H9 (cell line): ENCODE data around the gene HOXD8. TPM values are rescaled to one million over a fixed set of nuclear protein-coding genes. Genes with fewer than 3 reads are reported as not detected.

Experiments
- DNase-seq: peaks from one replicate; pipeline ENCODE4 v3.0.0-alpha.2; 2017
- H2AFZ ChIP-seq: one replicate; pipeline ENCODE4 v1.6.1; 2013; ENCODE audit warnings: mild to moderate bottlenecking, low read length, control low read depth, moderate library complexity
- H2AK5ac ChIP-seq: 2 replicates; pipeline ENCODE4 v1.6.1; 2013; ENCODE audit warnings: low read length, control low read depth, mixed read lengths; ENCODE audit not compliant: insufficient read length
- H2BK120ac ChIP-seq: one replicate; pipeline ENCODE4 v1.6.1; 2013; ENCODE audit warnings: low read depth, mild to moderate bottlenecking, low read length, control low read depth, inconsistent platforms; ENCODE audit not compliant: poor library complexity, severe bottlenecking
- H2BK12ac ChIP-seq: 2 replicates; pipeline ENCODE4 v1.6.1; 2013; ENCODE audit warnings: low read length, control low read depth, mixed read lengths, low read depth; ENCODE audit not compliant: insufficient read length
- H2BK15ac ChIP-seq: 2 replicates; pipeline ENCODE4 v1.6.1; 2013; ENCODE audit warnings: low read depth, low read length, control low read depth
- H2BK20ac ChIP-seq: one replicate; pipeline ENCODE4 v1.6.1; 2013; ENCODE audit warnings: low read depth, mild to moderate bottlenecking, low read length, control low read depth, inconsistent platforms; ENCODE audit not compliant: poor library complexity, severe bottlenecking
- H2BK5ac ChIP-seq: 2 replicates; pipeline ENCODE4 v1.6.1; 2013; ENCODE audit warnings: low read length, control low read depth, mixed read lengths; ENCODE audit not compliant: insufficient read length
- H3K14ac ChIP-seq: 2 replicates; pipeline ENCODE4 v1.6.1; 2013; ENCODE audit warnings: low read length, control low read depth; ENCODE audit not compliant: insufficient read depth
- H3K18ac ChIP-seq: 2 replicates; pipeline ENCODE4 v1.6.1; 2013; ENCODE audit warnings: low read depth, mild to moderate bottlenecking, mixed read lengths, low read length, control low read depth; ENCODE audit not compliant: insufficient read length
- H3K23ac ChIP-seq: 2 replicates; pipeline ENCODE4 v1.6.1; 2013; ENCODE audit warnings: low read length, control low read depth, mixed read lengths, low read depth; ENCODE audit not compliant: insufficient read length
- H3K23me2 ChIP-seq: 2 replicates; pipeline ENCODE4 v1.6.1; 2013; ENCODE audit warnings: low read depth, mild to moderate bottlenecking, mixed read lengths, low read length, control low read depth; ENCODE audit not compliant: insufficient read length, poor library complexity, severe bottlenecking
- H3K27ac ChIP-seq: 2 replicates; pipeline ENCODE4 v1.5.1; 2013; ENCODE audit warnings: low read length, control low read depth, mixed read lengths, low read depth; ENCODE audit not compliant: insufficient read length
- H3K27me3 ChIP-seq: 2 replicates; pipeline ENCODE4 v1.6.1; 2013; ENCODE audit warnings: low read length, control low read depth, inconsistent platforms; ENCODE audit not compliant: insufficient read depth
- H3K4ac ChIP-seq: 2 replicates; pipeline ENCODE4 v1.6.1; 2013; ENCODE audit warnings: low read depth, mild to moderate bottlenecking, control low read depth, inconsistent platforms, low read length, moderate library complexity
- H3K4me1 ChIP-seq: 2 replicates; pipeline ENCODE4 v1.6.1; 2013; ENCODE audit warnings: low read length, control low read depth, inconsistent platforms; ENCODE audit not compliant: insufficient read depth
- H3K4me2 ChIP-seq: 2 replicates; pipeline ENCODE4 v1.6.1; 2013; ENCODE audit warnings: low read length, control low read depth, mixed read lengths; ENCODE audit not compliant: insufficient read length, insufficient read depth
- H3K56ac ChIP-seq: 2 replicates; pipeline ENCODE4 v1.6.1; 2013; ENCODE audit warnings: low read depth, mild to moderate bottlenecking, mixed read lengths, low read length, control low read depth; ENCODE audit not compliant: insufficient read length
- H3K79me1 ChIP-seq: 2 replicates; pipeline ENCODE4 v1.6.1; 2013; ENCODE audit warnings: low read depth, mild to moderate bottlenecking, moderate library complexity, low read length, control low read depth, inconsistent platforms; ENCODE audit not compliant: insufficient read depth, poor library complexity, severe bottlenecking
- H3K79me2 ChIP-seq: 2 replicates; pipeline ENCODE4 v1.6.1; 2013; ENCODE audit warnings: low read length, control low read depth, inconsistent platforms; ENCODE audit not compliant: insufficient read depth
- H3K9ac ChIP-seq: 2 replicates; pipeline ENCODE4 v1.6.1; 2013; ENCODE audit warnings: low read length, control low read depth, mixed read lengths; ENCODE audit not compliant: insufficient read length; ENCODE audit errors: extremely low read depth
- H3K9me3 ChIP-seq: one replicate; pipeline ENCODE4 v1.6.1; 2013; ENCODE audit warnings: low read depth, low read length, inconsistent platforms; ENCODE audit not compliant: control insufficient read depth
- H3T11ph ChIP-seq: one replicate; pipeline ENCODE4 v1.6.1; 2013; ENCODE audit warnings: mild to moderate bottlenecking, low read length, control low read depth, inconsistent platforms
- H4K20me1 ChIP-seq: one replicate; pipeline ENCODE4 v1.6.1; 2013; ENCODE audit not compliant: control insufficient read depth, insufficient read length, insufficient read depth
- H4K5ac ChIP-seq: 2 replicates; pipeline ENCODE4 v1.6.1; 2013; ENCODE audit warnings: low read depth, mild to moderate bottlenecking, mixed read lengths, low read length, control low read depth; ENCODE audit not compliant: insufficient read length
- H4K8ac ChIP-seq: replicated peaks from 2 replicates; pipeline ENCODE4 v1.6.1; 2013; ENCODE audit warnings: low read length, control low read depth, mixed read lengths, low read depth; ENCODE audit not compliant: insufficient read length
- H4K91ac ChIP-seq: 2 replicates; pipeline ENCODE4 v1.6.1; 2013; ENCODE audit warnings: low read depth, mild to moderate bottlenecking, moderate library complexity, mixed read lengths, low read length, control low read depth; ENCODE audit not compliant: insufficient read length
- H3K27ac Mint-ChIP-seq, 3 experiments: 2 replicates in 2 of 3; 3 replicates in 1 of 3; pipeline ENCODE4 v1.8.0; 2020 to 2021; ENCODE audit warnings: mixed read lengths in 3 of 3, mild to moderate bottlenecking in 1 of 3, moderate library complexity in 1 of 3
- H3K27me3 Mint-ChIP-seq: 2 replicates; pipeline ENCODE4 v1.8.0; 2021; ENCODE audit warnings: low read depth, mild to moderate bottlenecking, moderate library complexity, mixed read lengths
- H3K36me3 Mint-ChIP-seq, 3 experiments: 2 replicates in 2 of 3; 3 replicates in 1 of 3; pipeline ENCODE4 v1.8.0; 2020 to 2021; ENCODE audit warnings: low read depth in 3 of 3, mixed read lengths in 3 of 3; ENCODE audit not compliant: insufficient read depth in 1 of 3
- H3K4me1 Mint-ChIP-seq, 2 experiments: 2 replicates each; pipeline ENCODE4 v1.8.0; 2020; ENCODE audit warnings: mixed read lengths in 2 of 2
- H3K4me3 Mint-ChIP-seq, 2 experiments: 2 replicates in 1 of 2; 3 replicates in 1 of 2; pipeline ENCODE4 v1.8.0; 2020 to 2021; ENCODE audit warnings: mild to moderate bottlenecking in 2 of 2, mixed read lengths in 2 of 2, moderate library complexity in 1 of 2
- H3K9me3 Mint-ChIP-seq, 2 experiments: 2 replicates in 1 of 2; 3 replicates in 1 of 2; pipeline ENCODE4 v1.8.0; 2020; ENCODE audit warnings: mild to moderate bottlenecking in 2 of 2, mixed read lengths in 2 of 2, moderate library complexity in 1 of 2
- WGBS: extraction: QIAGEN DNeasy Blood & Tissue Kit; methylation state at CpG from one replicate; pipeline ENCODE4 v1.1.7; 2013; ENCODE audit warnings: missing lambda C conversion rate, low lambda C conversion rate, mixed read lengths; ENCODE audit not compliant: insufficient read length; ENCODE audit errors: extremely low coverage; 5-methylcytosine and 5-hydroxymethylcytosine counted together
- total RNA-seq: library from RNA; stranded (reverse); gene quantifications from 2 replicates; pipeline ENCODE4 v1.2.1, GENCODE V29; 2021
- TF ChIP-seq, protein P1 (sequence below): fragments of 200-600 bp; sonication (generic); conservative IDR thresholded peaks from 3 replicates; pipeline ENCODE4 v1.8.0; 2021; ENCODE audit warnings: antibody characterized with exemption, mild to moderate bottlenecking

HOXD8 gene
- total RNA-seq, 1 experiment from 2014 or later: not detected

- Histone ChIP-seq H3K9ac (no peak overlapping the region), H2AK5ac (no peak overlapping the region), H3K14ac (no peak overlapping the region), H3K27me3 (peaks cover 96% of the 10 kb centered on the region), H2BK20ac (no peak overlapping the region), H4K5ac (no peak overlapping the region), H2BK15ac (no peak overlapping the region), H2BK12ac (no peak overlapping the region), H3K56ac (no peak overlapping the region), H4K91ac (no peak overlapping the region), H3K9me3 (no peaks in the 10 kb centered on the region), H3K4me1 (peaks cover 3% of the 10 kb centered on the region; the same call in 1 of the 2 replicates), H2AFZ (no peak overlapping the region), H3K18ac (no peak overlapping the region), H3K79me2 (no peaks in the 10 kb centered on the region), H3K27ac (no peak overlapping the region), H4K8ac (no peak overlapping the region), H4K20me1 (no peaks in the 10 kb centered on the region), H3K79me1 (no peaks in the 10 kb centered on the region), H3K4me2 (peak overlapping the region; percentile 33), H3K23ac (no peak overlapping the region), H2BK120ac (no peak overlapping the region), H3K4ac (no peak overlapping the region), H3T11ph (no peak overlapping the region), H3K23me2 (no peaks in the 10 kb centered on the region), H2BK5ac (no peak overlapping the region)
- TF ChIP-seq, protein P1, sequence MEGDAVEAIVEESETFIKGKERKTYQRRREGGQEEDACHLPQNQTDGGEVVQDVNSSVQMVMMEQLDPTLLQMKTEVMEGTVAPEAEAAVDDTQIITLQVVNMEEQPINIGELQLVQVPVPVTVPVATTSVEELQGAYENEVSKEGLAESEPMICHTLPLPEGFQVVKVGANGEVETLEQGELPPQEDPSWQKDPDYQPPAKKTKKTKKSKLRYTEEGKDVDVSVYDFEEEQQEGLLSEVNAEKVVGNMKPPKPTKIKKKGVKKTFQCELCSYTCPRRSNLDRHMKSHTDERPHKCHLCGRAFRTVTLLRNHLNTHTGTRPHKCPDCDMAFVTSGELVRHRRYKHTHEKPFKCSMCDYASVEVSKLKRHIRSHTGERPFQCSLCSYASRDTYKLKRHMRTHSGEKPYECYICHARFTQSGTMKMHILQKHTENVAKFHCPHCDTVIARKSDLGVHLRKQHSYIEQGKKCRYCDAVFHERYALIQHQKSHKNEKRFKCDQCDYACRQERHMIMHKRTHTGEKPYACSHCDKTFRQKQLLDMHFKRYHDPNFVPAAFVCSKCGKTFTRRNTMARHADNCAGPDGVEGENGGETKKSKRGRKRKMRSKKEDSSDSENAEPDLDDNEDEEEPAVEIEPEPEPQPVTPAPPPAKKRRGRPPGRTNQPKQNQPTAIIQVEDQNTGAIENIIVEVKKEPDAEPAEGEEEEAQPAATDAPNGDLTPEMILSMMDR: peak; percentile 65
- no peak overlapping the region for H3K27ac Mint-ChIP-seq
- H3K4me3 Mint-ChIP-seq: peak overlapping the region; percentile 58 to 85
- peaks cover 98% of the 10 kb centered on the region for H3K27me3 Mint-ChIP-seq
- peaks cover 0 to 3% (median 0%) of the 10 kb centered on the region in 3 experiments; a peak in 2 of 7 replicates for H3K36me3 Mint-ChIP-seq
- H3K9me3 Mint-ChIP-seq: peaks cover 5 to 11% of the 10 kb centered on the region in 2 experiments; a peak in 4 of 5 replicates
- peak; percentile 85 for DNase-seq
- no CpG with 5 or more reads among the region's 49 CpGs for WGBS
- H3K4me1 Mint-ChIP-seq: peaks cover 13 to 33% of the 10 kb centered on the region in 2 experiments
Observed at GRCh38 chr2:176088048-176088936, 41.2 kb upstream of the HOXD8 start.
